Right lobe of liver (tissue), 4 donors: ENCODE results near the gene PCCA.

ENCODE experiments used
- POLR2A ChIP-seq: fragments of 450-650 bp; IDR thresholded peaks from one replicate; pipeline ENCODE4 v1.6.1; 2017; ENCODE audit warnings: antibody characterized with exemption, mild to moderate bottlenecking
- TF ChIP-seq, protein P1 (sequence below), 4 donors: fragments of 200-600 bp in 3 of 4; fragments of 450-650 bp in 1 of 4; IDR thresholded peaks; one replicate each; pipeline versions ENCODE4 v1.5.1 to v1.8.0; 2016 to 2022; ENCODE audit warnings: antibody characterized with exemption in 4 of 4, mild to moderate bottlenecking in 2 of 4
- donor health status: DM: no; HTN: no; CAD: no.
- donor health status: DM: no; HTN: no; CAD: no.
- donor health status: DM: no; HTN: yes; CAD: no.

DNA sequence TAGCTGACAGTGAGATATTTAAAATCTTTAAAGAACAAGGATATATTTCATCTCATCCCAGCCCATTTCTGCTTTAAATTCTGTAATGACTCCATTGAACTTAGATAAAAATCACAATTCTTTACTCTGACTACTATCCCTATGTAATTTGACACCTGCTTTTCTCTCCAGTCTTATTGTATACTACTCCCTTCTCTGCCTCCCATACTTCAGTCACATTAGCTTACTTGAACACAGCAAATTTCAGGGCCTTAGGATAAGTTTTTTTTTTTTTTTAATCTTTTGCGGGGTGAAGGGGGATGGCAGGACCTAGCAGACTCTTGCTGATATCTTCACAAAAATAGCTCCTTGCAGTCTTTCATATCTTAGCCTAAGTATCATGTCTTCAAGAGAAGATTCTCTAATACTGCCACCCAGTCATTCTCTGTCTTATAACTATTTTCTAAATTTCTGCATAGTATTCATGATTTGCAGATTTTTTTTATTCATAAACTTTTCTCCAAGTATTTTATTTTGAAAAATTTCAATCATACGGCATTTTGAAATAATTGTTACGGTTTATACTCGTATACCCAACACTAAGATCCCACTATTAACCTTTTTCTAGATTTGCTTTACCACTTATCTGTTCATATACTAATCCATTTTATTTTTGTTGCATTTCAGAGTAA, 151.4 kb downstream of the PCCA start:
- TF ChIP-seq, protein P1, sequence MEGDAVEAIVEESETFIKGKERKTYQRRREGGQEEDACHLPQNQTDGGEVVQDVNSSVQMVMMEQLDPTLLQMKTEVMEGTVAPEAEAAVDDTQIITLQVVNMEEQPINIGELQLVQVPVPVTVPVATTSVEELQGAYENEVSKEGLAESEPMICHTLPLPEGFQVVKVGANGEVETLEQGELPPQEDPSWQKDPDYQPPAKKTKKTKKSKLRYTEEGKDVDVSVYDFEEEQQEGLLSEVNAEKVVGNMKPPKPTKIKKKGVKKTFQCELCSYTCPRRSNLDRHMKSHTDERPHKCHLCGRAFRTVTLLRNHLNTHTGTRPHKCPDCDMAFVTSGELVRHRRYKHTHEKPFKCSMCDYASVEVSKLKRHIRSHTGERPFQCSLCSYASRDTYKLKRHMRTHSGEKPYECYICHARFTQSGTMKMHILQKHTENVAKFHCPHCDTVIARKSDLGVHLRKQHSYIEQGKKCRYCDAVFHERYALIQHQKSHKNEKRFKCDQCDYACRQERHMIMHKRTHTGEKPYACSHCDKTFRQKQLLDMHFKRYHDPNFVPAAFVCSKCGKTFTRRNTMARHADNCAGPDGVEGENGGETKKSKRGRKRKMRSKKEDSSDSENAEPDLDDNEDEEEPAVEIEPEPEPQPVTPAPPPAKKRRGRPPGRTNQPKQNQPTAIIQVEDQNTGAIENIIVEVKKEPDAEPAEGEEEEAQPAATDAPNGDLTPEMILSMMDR (IDR thresholded peaks at IDR 0.05) = no peak
- TF ChIP-seq POLR2A = no peak
